CD4-positive, alpha-beta T cell treated with Interleukin-15 for 1 hour (primary cell): Measurements from ENCODE around the gene GLRX3.

ENCODE experiments used
- DNase-seq: peaks from one replicate; pipeline ENCODE4 v3.0.0-alpha.2; 2020

Gene GLRX3

GRCh38 chr10:130213286-130214080, 77.3 kb downstream of the GLRX3 start:
- no peak for DNase-seq

- no peak for DNase-seq
Observed at GRCh38 chr10:130214431-130214830, 78.2 kb downstream of the GLRX3 start.

- no peak for DNase-seq
Observed at GRCh38 chr10:130215151-130215930, 79.2 kb downstream of the GLRX3 start.

GRCh38 chr10:130215931-130216231, 79.7 kb downstream of the GLRX3 start:
- no peak for DNase-seq

- DNase-seq, result no peak
Observed at GRCh38 chr10:130218181-130218641, 82.0 kb downstream of the GLRX3 start.

GRCh38 chr10:130218936-130219335, 82.7 kb downstream of the GLRX3 start:
- no peak for DNase-seq

GRCh38 chr10:130220251-130221185, 84.3 kb downstream of the GLRX3 start:
- no peak for DNase-seq

- no peak for DNase-seq
Observed at GRCh38 chr10:130221456-130222375, 85.5 kb downstream of the GLRX3 start.

GRCh38 chr10:130222381-130222780, 86.2 kb downstream of the GLRX3 start:
- DNase-seq, result no peak

GRCh38 chr10:130224228-130224627, 88.0 kb downstream of the GLRX3 start:
- DNase-seq, result no peak

GRCh38 chr10:130226012-130226411, 89.8 kb downstream of the GLRX3 start:
- DNase-seq, result no peak

- no peak for DNase-seq
Observed at GRCh38 chr10:130227883-130228282, 91.7 kb downstream of the GLRX3 start.
